ENCODE data around the gene FRMD8. TPM values are rescaled to one million over a fixed set of nuclear protein-coding genes. Genes with fewer than 3 reads are reported as not detected.

The FRMD8 gene
- total and polyA plus RNA-seq, 9 of the 15 experiments (the other 6 are each of a cell fraction or from before 2014, with no cell fraction given) = 4.5 to 54.5 (median 15.8) TPM

GRCh38 chr11:65403607-65404121 lies 17.2 kb downstream of the FRMD8 start (continued):
- TF ChIP-seq SMARCA4 (IDR thresholded peaks at IDR 0.05) (0 out of 2 replicates have a peak, but pooled peaks have one; percentile 50), CBFA2T3 (IDR thresholded peaks at IDR 0.05) (peak; percentile 25; the same call in 1 of the 2 replicates), ZNF511 (CRISPR knock-in tag; IDR thresholded peaks at IDR 0.05) (no peak), TAL1 (IDR thresholded peaks at IDR 0.05) (peak; percentile 9; the same call in 1 of the 2 replicates), CHCHD3 (CRISPR knock-in tag; IDR thresholded peaks at IDR 0.05) (no peak), TCF3 (CRISPR knock-in tag; IDR thresholded peaks at IDR 0.05) (peak; percentile 47), RAD21 (CRISPR knock-in tag; conservative IDR thresholded peaks at IDR 0.05 in 1 of 2, IDR thresholded peaks at IDR 0.05 in 1 of 2) (no peak), TEAD4 (IDR thresholded peaks at IDR 0.05; ENCODE audit: low read length) (peak; percentile 64; the same call in 1 of the 2 replicates), TEAD4 (CRISPR knock-in tag; IDR thresholded peaks at IDR 0.05; ENCODE audit: borderline replicate concordance) (no peak), CREM (IDR thresholded peaks at IDR 0.05; ENCODE audit: low read depth) (peak; percentile 58; the same call in 1 of the 2 replicates), MAX (CRISPR knock-in tag; IDR thresholded peaks at IDR 0.05) (peak; percentile 61), MYC (IDR thresholded peaks at IDR 0.05; ENCODE audit: low read depth, low read length) (peak; percentile 16; the same call in 1 of the 2 replicates), MYC (CRISPR knock-in tag; IDR thresholded peaks at IDR 0.05; ENCODE audit: borderline replicate concordance, low read depth) (no peak), KLF13 (tag; IDR thresholded peaks at IDR 0.05; ENCODE audit: borderline replicate concordance, low read depth) (no peak), DPF2 (IDR thresholded peaks at IDR 0.05) (peak; percentile 37; the same call in 1 of the 2 replicates), SPI1 (IDR thresholded peaks at IDR 0.05; ENCODE audit: borderline replicate concordance, low read depth, low read length) (peak; percentile 94), ZNF444 (CRISPR knock-in tag; IDR thresholded peaks at IDR 0.05) (no peak), HDAC1 (IDR thresholded peaks at IDR 0.05) (no peak), RBFOX2 (IDR thresholded peaks at IDR 0.05; ENCODE audit: low read depth, low read length) (peak; percentile 25; the same call in 1 of the 2 replicates), UBTF (IDR thresholded peaks at IDR 0.05; ENCODE audit: borderline replicate concordance in 1 of 2, low read depth in 2 of 2, low read length in 2 of 2) (peak in 1 of 2 experiments; percentile 42; a peak in 1 of 4 replicates), CTBP1 (IDR thresholded peaks at IDR 0.05; ENCODE audit: borderline replicate concordance) (peak; percentile 59; the same call in 1 of the 2 replicates), ZHX1 (conservative IDR thresholded peaks at IDR 0.05; ENCODE audit: low read length) (no peak), MXD1 (CRISPR knock-in tag; IDR thresholded peaks at IDR 0.05; ENCODE audit: borderline replicate concordance, poor library complexity, severe bottlenecking) (no peak)

All from K562 (cell line).